22Rv1 (cell line): ENCODE results near the gene ACAP3.

ENCODE experiments used
- H3K27ac ChIP-seq: fragments of 450-650 bp; 2 replicates; pipeline ENCODE4 v1.5.1; 2017
- CTCF ChIP-seq: fragments of 450-650 bp; IDR thresholded peaks from 2 replicates; pipeline ENCODE4 v1.5.1; 2017; ENCODE audit warnings: mild to moderate bottlenecking
- ZFX ChIP-seq: fragments of 450-650 bp; IDR thresholded peaks from 2 replicates; pipeline ENCODE4 v1.6.1; 2017; ENCODE audit warnings: antibody characterized with exemption, borderline replicate concordance

ACAP3 gene

DNA sequence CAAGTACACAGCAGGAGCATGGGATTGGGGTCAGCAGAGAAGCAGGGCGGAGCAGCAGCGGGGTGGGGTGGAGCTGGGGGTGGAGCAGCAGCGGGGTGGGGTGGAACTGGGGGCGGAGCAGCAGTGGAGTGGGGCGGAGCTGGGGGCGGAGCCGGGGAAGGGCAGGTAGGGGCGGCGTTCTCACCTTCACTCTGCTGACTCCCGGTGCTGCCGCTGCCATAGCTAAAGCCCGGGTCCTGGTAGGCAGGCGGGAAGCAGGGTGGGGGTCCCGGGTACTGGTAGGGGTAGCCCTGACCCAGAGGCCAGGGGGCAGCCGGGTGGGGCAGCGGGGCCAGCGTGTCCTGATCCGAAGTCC is 30.0 kb upstream of the ACAP3 start:
- H3K27ac ChIP-seq: peak overlapping the region; percentile 33; the same call in 1 of the 2 replicates
- no peak for TF ChIP-seq ZFX
- TF ChIP-seq CTCF: no peak

DNA sequence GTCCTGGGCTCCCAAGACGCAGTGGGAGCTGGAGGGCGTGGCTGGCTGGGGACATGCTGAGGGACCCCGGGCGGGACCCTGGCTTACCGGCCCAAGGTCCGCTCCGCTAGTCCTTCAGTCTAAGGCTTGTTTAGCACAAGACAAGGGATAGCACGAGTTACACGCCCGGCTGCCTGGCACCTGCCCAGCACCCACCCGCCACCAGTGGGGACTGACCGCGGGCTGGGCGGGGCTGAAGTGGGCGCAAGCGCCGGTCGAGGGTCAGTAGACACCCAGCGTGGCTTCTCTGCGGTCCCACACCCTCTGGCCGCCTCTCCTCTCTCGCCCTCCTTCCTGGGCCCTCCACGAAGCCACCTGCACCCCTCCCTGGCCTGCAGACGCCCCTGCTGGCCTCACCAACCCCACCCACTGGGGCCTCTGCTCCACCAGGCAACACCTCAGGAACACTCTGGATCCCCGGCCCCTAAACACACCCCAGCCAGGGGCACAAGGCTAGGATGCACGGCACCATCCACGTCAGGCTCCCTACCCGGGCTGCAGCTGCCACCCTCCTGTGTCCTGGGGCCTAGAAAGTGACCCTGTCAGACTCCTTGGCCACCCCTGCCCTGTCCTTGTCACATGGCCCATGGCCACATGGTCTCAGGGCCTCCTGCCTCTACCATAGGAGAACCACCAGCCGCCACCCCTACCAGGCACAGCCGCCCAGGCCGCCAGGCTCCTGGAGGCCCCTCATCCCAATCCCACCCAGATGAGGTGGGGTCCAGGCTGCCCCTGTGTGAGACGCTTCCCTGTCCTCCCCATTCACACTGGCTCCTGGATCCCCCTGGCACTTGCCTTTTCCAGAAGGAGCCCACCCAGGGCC is 29.4 kb upstream of the ACAP3 start:
- TF ChIP-seq ZFX (no peak), CTCF (no peak)
- peak overlapping the region; percentile 33; the same call in 1 of the 2 replicates for H3K27ac ChIP-seq

- no peak overlapping the region for H3K27ac ChIP-seq
- TF ChIP-seq ZFX (no peak), CTCF (no peak)
Observed at GRCh38 chr1:1336446-1336845, 28.7 kb upstream of the ACAP3 start.

GRCh38 chr1:1335792-1336248 is 28.1 kb upstream of the ACAP3 start:
- no peak for TF ChIP-seq ZFX
- no peak overlapping the region for H3K27ac ChIP-seq

GRCh38 chr1:1335283-1335682 is 27.6 kb upstream of the ACAP3 start:
- TF ChIP-seq CTCF (no peak), ZFX (no peak)

GRCh38 chr1:1334835-1335234 is 27.1 kb upstream of the ACAP3 start:
- H3K27ac ChIP-seq: peak overlapping the region; percentile 75; the same call in 1 of the 2 replicates
- no peak for TF ChIP-seq ZFX
- TF ChIP-seq CTCF: no peak

More at GRCh38 chr1:1335283-1335682, 27.6 kb upstream of the ACAP3 start:
- H3K27ac ChIP-seq: no peak overlapping the region; the same call in 1 of the 2 replicates

DNA sequence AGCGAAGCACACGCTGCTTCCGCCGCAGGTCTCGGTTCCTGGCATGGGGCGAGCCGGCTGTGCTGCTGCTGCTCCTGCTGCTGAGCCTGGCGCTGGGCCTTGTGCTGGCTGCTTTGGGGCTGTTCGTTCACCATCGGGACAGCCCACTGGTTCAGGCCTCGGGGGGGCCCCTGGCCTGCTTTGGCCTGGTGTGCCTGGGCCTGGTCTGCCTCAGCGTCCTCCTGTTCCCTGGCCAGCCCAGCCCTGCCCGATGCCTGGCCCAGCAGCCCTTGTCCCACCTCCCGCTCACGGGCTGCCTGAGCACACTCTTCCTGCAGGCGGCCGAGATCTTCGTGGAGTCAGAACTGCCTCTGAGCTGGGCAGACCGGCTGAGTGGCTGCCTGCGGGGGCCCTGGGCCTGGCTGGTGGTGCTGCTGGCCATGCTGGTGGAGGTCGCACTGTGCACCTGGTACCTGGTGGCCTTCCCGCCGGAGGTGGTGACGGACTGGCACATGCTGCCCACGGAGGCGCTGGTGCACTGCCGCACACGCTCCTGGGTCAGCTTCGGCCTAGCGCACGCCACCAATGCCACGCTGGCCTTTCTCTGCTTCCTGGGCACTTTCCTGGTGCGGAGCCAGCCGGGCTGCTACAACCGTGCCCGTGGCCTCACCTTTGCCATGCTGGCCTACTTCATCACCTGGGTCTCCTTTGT is 26.0 kb upstream of the ACAP3 start:
- H3K27ac ChIP-seq: peak overlapping the region; percentile 75
- TF ChIP-seq ZFX (no peak), CTCF (no peak)
